Epithelial cell of proximal tubule (primary cell): ENCODE measurements around the gene NSD1. TPM values are rescaled to one million over a fixed set of nuclear protein-coding genes. Genes with fewer than 3 reads are reported as not detected.
"Not testable (repeated sequence)": the region's sequence is repeated elsewhere in the genome, so short reads cannot be mapped to it uniquely, and the experiment has no call there.

Experiments
- DNase-seq: peaks from one replicate; pipeline ENCODE4 v3.0.0-alpha.2; 2011; ENCODE audit warnings: low read depth
- H3K4me3 ChIP-seq: 2 replicates; pipeline ENCODE4 v1.5.1; 2011; ENCODE audit warnings: low read depth, mild to moderate bottlenecking, low read length
- CTCF ChIP-seq: conservative IDR thresholded peaks from 2 replicates; pipeline ENCODE4 v1.5.1; 2012; ENCODE audit warnings: low read depth, mild to moderate bottlenecking, low read length
- total RNA-seq: library from RNA; depleted of rRNA; stranded (reverse); fragments of >200 nt; gene quantifications from 2 replicates; pipeline ENCODE4 v1.2.3, GENCODE V29; 2015

Gene NSD1
- total RNA-seq, 1 donor from 2014 or later = 30.6 TPM

DNA sequence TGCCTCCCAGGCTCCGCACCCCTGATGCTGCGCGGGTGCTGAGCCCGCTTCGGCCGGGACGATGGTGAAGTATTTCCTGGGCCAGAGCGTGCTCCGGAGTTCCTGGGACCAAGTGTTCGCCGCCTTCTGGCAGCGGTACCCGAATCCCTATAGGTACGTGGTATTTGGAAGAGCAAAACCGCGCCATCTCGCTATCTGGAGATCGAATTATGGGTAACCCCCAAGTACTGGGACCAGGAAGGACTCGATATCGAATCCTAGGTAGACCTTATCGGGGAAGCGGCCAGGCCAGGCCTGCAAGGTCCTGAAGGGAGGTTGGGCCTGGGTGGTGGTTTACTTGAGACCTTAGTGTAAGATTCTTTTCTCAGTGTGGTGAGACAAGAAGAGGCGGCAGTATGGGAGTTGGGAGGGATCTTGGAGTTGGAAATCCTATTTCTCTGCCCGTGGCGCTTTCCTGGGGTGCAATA lies 170.4 kb downstream of the NSD1 start:
- no peak for DNase-seq
- peak overlapping the region; percentile 99 for H3K4me3 ChIP-seq
- TF ChIP-seq CTCF = no peak

- H3K4me3 ChIP-seq = peak overlapping the region; percentile 99
- DNase-seq = no peak
- no peak for TF ChIP-seq CTCF
Observed at GRCh38 chr5:177304392-177305119, 171.0 kb downstream of the NSD1 start.

DNA sequence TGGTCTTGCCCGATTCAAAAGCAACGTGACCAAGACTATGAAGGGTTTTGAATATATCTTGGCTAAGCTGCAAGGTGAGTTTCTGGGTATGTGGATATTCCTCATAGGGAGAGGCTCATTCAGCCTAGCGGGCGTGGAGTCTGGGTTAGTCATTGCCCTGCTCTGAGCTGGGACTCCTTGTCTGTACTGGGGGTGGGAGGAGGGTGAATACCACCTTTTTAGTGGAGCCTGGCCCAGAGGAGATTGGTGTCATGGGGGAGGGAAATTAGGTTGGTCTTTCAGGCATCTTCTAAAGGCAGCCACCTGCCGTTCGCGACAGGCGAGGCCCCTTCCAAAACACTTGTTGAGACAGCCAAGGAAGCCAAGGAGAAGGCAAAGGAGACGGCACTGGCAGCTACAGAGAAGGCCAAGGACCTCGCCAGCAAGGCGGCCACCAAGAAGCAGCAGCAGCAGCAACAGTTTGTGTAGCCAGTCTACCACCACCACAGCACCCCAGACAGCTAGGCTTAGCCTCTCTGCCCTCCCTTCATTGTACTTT lies 172.6 kb downstream of the NSD1 start:
- not testable (repeated sequence) for H3K4me3 ChIP-seq, DNase-seq

DNA sequence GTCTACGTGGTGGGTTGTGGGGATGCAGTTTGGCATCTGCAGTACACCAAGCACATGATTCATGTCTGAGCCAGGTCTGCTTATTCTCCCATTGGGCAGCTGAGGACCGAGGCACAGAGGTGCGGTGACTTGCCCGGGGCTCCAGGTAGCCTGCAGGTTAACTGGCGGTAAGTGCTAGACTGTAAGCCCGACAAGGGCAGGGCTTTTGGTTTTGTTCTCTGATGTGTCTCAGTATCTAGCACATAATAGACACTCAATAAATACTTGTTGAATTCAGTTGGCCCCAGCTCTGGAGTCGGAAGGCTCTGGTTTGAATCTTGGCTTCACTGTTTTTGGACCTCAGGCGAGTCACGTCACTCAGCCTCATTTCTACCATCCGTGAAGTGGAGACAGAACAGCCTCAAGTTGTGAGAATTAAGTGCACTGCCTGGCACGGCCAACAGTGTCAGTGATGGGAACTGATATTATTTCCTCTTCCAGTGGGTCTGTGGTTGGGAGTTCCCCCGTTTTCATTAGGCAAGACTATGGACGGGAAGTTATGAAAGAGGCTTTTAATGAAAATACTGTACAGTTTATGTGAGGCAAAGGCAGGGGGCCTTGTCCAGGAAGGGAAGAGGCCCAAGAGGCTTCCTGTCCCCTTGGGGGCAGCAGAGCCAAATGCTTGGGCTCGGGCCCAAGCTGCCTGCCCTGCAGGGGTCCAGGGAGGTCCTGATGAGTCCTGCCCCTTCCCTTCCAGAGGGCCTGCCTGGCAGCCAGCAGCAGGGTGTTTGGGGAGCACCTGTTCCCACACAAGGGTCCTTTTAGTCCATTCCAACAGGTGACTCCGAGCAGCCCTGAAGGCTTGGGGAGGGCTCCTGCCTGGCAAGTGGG lies 173.3 kb downstream of the NSD1 start:
- no peak for DNase-seq
- no peak overlapping the region for H3K4me3 ChIP-seq
- no peak for TF ChIP-seq CTCF

- no peak for DNase-seq
- no peak overlapping the region for H3K4me3 ChIP-seq
- TF ChIP-seq CTCF = no peak
Observed at GRCh38 chr5:177307544-177308363, 174.2 kb downstream of the NSD1 start.

- no peak overlapping the region for H3K4me3 ChIP-seq
- no peak for DNase-seq
- no peak for TF ChIP-seq CTCF
Observed at GRCh38 chr5:177308740-177309139, 175.2 kb downstream of the NSD1 start.
